Measurements from ENCODE around the gene RELN.

Gene RELN

GRCh38 chr7:103762065-103762760, 227.2 kb downstream of the RELN start:
- DNase-seq (ENCODE audit: extremely low spot score, insufficient read length, low read depth), result no peak

GRCh38 chr7:103752995-103753394, 236.5 kb downstream of the RELN start:
- FAIRE-seq, result no peak
- DNase-seq (ENCODE audit: extremely low spot score, insufficient read length, low read depth), result no peak

More at GRCh38 chr7:103762065-103762760, 227.2 kb downstream of the RELN start:
- FAIRE-seq, result no peak

GRCh38 chr7:103751311-103751880, 238.1 kb downstream of the RELN start:
- no peak for FAIRE-seq
- DNase-seq (ENCODE audit: extremely low spot score, insufficient read length, low read depth), result no peak

- FAIRE-seq (no peak), DNase-seq (ENCODE audit: extremely low spot score, insufficient read length, low read depth) (no peak)
Observed at GRCh38 chr7:103748680-103749079, 240.8 kb downstream of the RELN start.

GRCh38 chr7:103735377-103735776, 254.1 kb downstream of the RELN start:
- FAIRE-seq, result no peak
- no peak for DNase-seq (ENCODE audit: extremely low spot score, insufficient read length, low read depth)

GRCh38 chr7:103731169-103731568, 258.3 kb downstream of the RELN start:
- no peak for FAIRE-seq

GRCh38 chr7:103729026-103729425, 260.4 kb downstream of the RELN start:
- FAIRE-seq (no peak), DNase-seq (ENCODE audit: extremely low spot score, insufficient read length, low read depth) (no peak)

More at GRCh38 chr7:103731169-103731568, 258.3 kb downstream of the RELN start:
- DNase-seq (ENCODE audit: extremely low spot score, insufficient read length, low read depth), result no peak

GRCh38 chr7:103727982-103728610, 261.4 kb downstream of the RELN start:
- FAIRE-seq (no peak), DNase-seq (ENCODE audit: extremely low spot score, insufficient read length, low read depth) (no peak)

- no peak for FAIRE-seq
- DNase-seq (ENCODE audit: extremely low spot score, insufficient read length, low read depth), result no peak
Observed at GRCh38 chr7:103719070-103719469, 270.4 kb downstream of the RELN start.

GRCh38 chr7:103718482-103719061, 270.9 kb downstream of the RELN start:
- DNase-seq (ENCODE audit: extremely low spot score, insufficient read length, low read depth), result no peak
- FAIRE-seq, result no peak

- FAIRE-seq (no peak), DNase-seq (ENCODE audit: extremely low spot score, insufficient read length, low read depth) (no peak)
Observed at GRCh38 chr7:103717574-103717973, 271.9 kb downstream of the RELN start.

- FAIRE-seq (no peak), DNase-seq (ENCODE audit: extremely low spot score, insufficient read length, low read depth) (no peak)
Observed at GRCh38 chr7:103715376-103716120, 273.9 kb downstream of the RELN start.

GRCh38 chr7:103714376-103714927, 275.0 kb downstream of the RELN start:
- no peak for DNase-seq (ENCODE audit: extremely low spot score, insufficient read length, low read depth)
- FAIRE-seq, result no peak

- DNase-seq (ENCODE audit: extremely low spot score, insufficient read length, low read depth) (no peak), FAIRE-seq (no peak)
Observed at GRCh38 chr7:103712991-103713778, 276.3 kb downstream of the RELN start.

GRCh38 chr7:103711413-103711812, 278.0 kb downstream of the RELN start:
- no peak for DNase-seq (ENCODE audit: extremely low spot score, insufficient read length, low read depth)
- no peak for FAIRE-seq

- FAIRE-seq, result no peak
- DNase-seq (ENCODE audit: extremely low spot score, insufficient read length, low read depth), result no peak
Observed at GRCh38 chr7:103710247-103710646, 279.2 kb downstream of the RELN start.

GRCh38 chr7:103706805-103707204, 282.7 kb downstream of the RELN start:
- no peak for DNase-seq (ENCODE audit: extremely low spot score, insufficient read length, low read depth)

GRCh38 chr7:103705542-103705941, 283.9 kb downstream of the RELN start:
- DNase-seq (ENCODE audit: extremely low spot score, insufficient read length, low read depth) (no peak), FAIRE-seq (no peak)

More at GRCh38 chr7:103706805-103707204, 282.7 kb downstream of the RELN start:
- no peak for FAIRE-seq

- DNase-seq (ENCODE audit: extremely low spot score, insufficient read length, low read depth) (no peak), FAIRE-seq (no peak)
Observed at GRCh38 chr7:103704701-103705100, 284.8 kb downstream of the RELN start.
